H1 (cell line): ENCODE measurements around the gene RASAL2. TPM values are rescaled to one million over a fixed set of nuclear protein-coding genes. Genes with fewer than 3 reads are reported as not detected.

Experiments
- CHD2 ChIP-seq: IDR thresholded peaks from 2 replicates; pipeline ENCODE4 v1.6.1; 2012; ENCODE audit warnings: low read length, improper control_type of control experiment
- CHD7 ChIP-seq: fragments of 300-600 bp; sonication (generic); IDR thresholded peaks from 2 replicates; pipeline ENCODE4 v1.7.1; 2012; ENCODE audit warnings: low read length, moderate library complexity, mild to moderate bottlenecking, inconsistent platforms; ENCODE audit not compliant: insufficient replicate concordance
- CREB1 ChIP-seq: IDR thresholded peaks from 2 replicates; pipeline ENCODE4 v1.6.1; 2012; ENCODE audit warnings: inconsistent platforms
- KDM1A ChIP-seq: fragments of 200-600, 300-600 bp; sonication (generic); IDR thresholded peaks from 2 replicates; pipeline ENCODE4 v1.7.1; 2016; ENCODE audit warnings: mild to moderate bottlenecking, low read length, borderline replicate concordance
- KDM5A ChIP-seq: fragments of 200-600 bp; IDR thresholded peaks from 2 replicates; pipeline ENCODE4 v1.7.1; 2012; ENCODE audit warnings: mild to moderate bottlenecking, low read length, inconsistent platforms, mixed read lengths
- MAFK ChIP-seq: IDR thresholded peaks from 2 replicates; pipeline ENCODE4 v1.6.1; 2012; ENCODE audit warnings: low read depth, mild to moderate bottlenecking, improper control_type of control experiment, low read length
- RFX5 ChIP-seq: IDR thresholded peaks from 2 replicates; pipeline ENCODE4 v1.6.1; 2011; ENCODE audit warnings: low read depth, low read length, improper control_type of control experiment, borderline replicate concordance
- ZNF274 ChIP-seq: IDR thresholded peaks from 2 replicates; pipeline ENCODE4 v1.7.0; 2012; ENCODE audit warnings: low read length, borderline replicate concordance; ENCODE audit errors: extremely low read depth
- polyA plus RNA-seq, 7 experiments: library from polyadenylated mRNA; depleted of rRNA in 3 of 7; stranded (reverse) in 5 of 7; unstranded in 2 of 7; fragments of >200 nt in 5 of 7; fragments of 200-250 nt in 2 of 7; gene quantifications; 1 replicate in 5 of 7; 2 replicates in 1 of 7; 4 replicates in 1 of 7; pipeline versions ENCODE4 v1.2.1 to v1.2.3, GENCODE V29; 2011 to 2013; ENCODE audit warnings: missing spikeins in 2 of 7, mixed read lengths in 2 of 7
- total RNA-seq: library from RNA; stranded (reverse); fragmentation: NEBNext Ultra II Directional; extraction: Animal tissue kit (Norgen Biotek cat#: 25700); gene quantifications from 2 replicates; pipeline ENCODE4 v1.2.1, GENCODE V29; 2021
- TF ChIP-seq, protein P1 (sequence below), 3 experiments: IDR thresholded peaks; 1 replicate in 2 of 3; 2 replicates in 1 of 3; pipeline versions ENCODE4 v1.5.1 to v1.6.1; 2011; ENCODE audit warnings: low read length in 3 of 3, mild to moderate bottlenecking in 3 of 3, inconsistent platforms in 2 of 3, low read depth in 1 of 3, moderate library complexity in 1 of 3; ENCODE audit not compliant: insufficient read depth in 1 of 3; ENCODE audit errors: control extremely low read depth in 1 of 3

The RASAL2 gene
- total and polyA plus RNA-seq, 2 of the 8 experiments (the other 6 are each of a cell fraction or from before 2014, with no cell fraction given), result 15.9 to 32.5 TPM

- TF ChIP-seq CHD7 (no peak), MAFK (no peak), CREB1 (no peak), RFX5 (no peak), KDM1A (no peak), KDM5A (no peak), ZNF274 (no peak), CHD2 (no peak)
- TF ChIP-seq, protein P1, sequence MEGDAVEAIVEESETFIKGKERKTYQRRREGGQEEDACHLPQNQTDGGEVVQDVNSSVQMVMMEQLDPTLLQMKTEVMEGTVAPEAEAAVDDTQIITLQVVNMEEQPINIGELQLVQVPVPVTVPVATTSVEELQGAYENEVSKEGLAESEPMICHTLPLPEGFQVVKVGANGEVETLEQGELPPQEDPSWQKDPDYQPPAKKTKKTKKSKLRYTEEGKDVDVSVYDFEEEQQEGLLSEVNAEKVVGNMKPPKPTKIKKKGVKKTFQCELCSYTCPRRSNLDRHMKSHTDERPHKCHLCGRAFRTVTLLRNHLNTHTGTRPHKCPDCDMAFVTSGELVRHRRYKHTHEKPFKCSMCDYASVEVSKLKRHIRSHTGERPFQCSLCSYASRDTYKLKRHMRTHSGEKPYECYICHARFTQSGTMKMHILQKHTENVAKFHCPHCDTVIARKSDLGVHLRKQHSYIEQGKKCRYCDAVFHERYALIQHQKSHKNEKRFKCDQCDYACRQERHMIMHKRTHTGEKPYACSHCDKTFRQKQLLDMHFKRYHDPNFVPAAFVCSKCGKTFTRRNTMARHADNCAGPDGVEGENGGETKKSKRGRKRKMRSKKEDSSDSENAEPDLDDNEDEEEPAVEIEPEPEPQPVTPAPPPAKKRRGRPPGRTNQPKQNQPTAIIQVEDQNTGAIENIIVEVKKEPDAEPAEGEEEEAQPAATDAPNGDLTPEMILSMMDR (IDR thresholded peaks at IDR 0.05; ENCODE audit: control extremely low read depth in 1 of 3, insufficient read depth in 1 of 3, low read depth in 1 of 3, low read length in 3 of 3), result no peak
Measured at GRCh38 chr1:178411756-178412399, 318.0 kb downstream of the RASAL2 start (continued).
